Mucosa of rectum (tissue), 2 donors: Measurements from ENCODE around the gene GIT2.

Source experiments
- H3K27ac ChIP-seq, 2 donors: one replicate each; pipeline ENCODE4 v1.7.0; 2013; ENCODE audit warnings: inconsistent platforms in 2 of 2, low read depth in 2 of 2, low read length in 2 of 2
- H3K27me3 ChIP-seq, 2 donors: one replicate each; pipeline ENCODE4 v1.7.0; 2013; ENCODE audit warnings: low read length in 2 of 2; ENCODE audit not compliant: control insufficient read depth in 2 of 2, insufficient read depth in 2 of 2
- H3K36me3 ChIP-seq, 2 donors: one replicate each; pipeline ENCODE4 v1.7.0; 2013; ENCODE audit warnings: low read length in 2 of 2; ENCODE audit not compliant: control insufficient read depth in 2 of 2, insufficient read depth in 2 of 2
- H3K4me1 ChIP-seq, 2 donors: one replicate each; pipeline ENCODE4 v1.7.0; 2013; ENCODE audit warnings: low read length in 2 of 2, mild to moderate bottlenecking in 1 of 2; ENCODE audit not compliant: control insufficient read depth in 2 of 2, insufficient read depth in 2 of 2
- H3K4me3 ChIP-seq, 2 donors: one replicate each; pipeline ENCODE4 v1.7.0; 2013; ENCODE audit warnings: low read length in 2 of 2
- H3K9ac ChIP-seq, 2 donors: one replicate each; pipeline ENCODE4 v1.7.0; 2013; ENCODE audit warnings: low read length in 2 of 2, low read depth in 1 of 2, mild to moderate bottlenecking in 1 of 2
- H3K9me3 ChIP-seq, 2 donors: one replicate each; pipeline ENCODE4 v1.7.0; 2013; ENCODE audit warnings: low read length in 2 of 2; ENCODE audit not compliant: control insufficient read depth in 2 of 2
- donor health status: healthy.
- donor health status: Normal muscosa, but diverticular disease.

Gene GIT2

GRCh38 chr12:110006115-110006514 lies 9.9 kb upstream of the GIT2 start:
- Histone ChIP-seq H3K36me3 (no peaks in the 10 kb centered on the region), H3K9ac (no peak overlapping the region), H3K4me1 (peaks cover 9 to 19% of the 10 kb centered on the region in 2 donors), H3K4me3 (no peak overlapping the region), H3K9me3 (no peaks in the 10 kb centered on the region), H3K27ac (peak overlapping the region in 1 of 2 donors; percentile 44), H3K27me3 (no peaks in the 10 kb centered on the region)

GRCh38 chr12:110005319-110005973 lies 9.3 kb upstream of the GIT2 start:
- H3K9ac ChIP-seq, result no peak overlapping the region
- H3K4me3 ChIP-seq, result peak overlapping the region in 1 of 2 donors; percentile 35
- peak overlapping the region; percentile 13 to 44 for H3K27ac ChIP-seq
- H3K9me3 ChIP-seq, result no peaks in the 10 kb centered on the region
- no peaks in the 10 kb centered on the region for H3K27me3 ChIP-seq
- no peaks in the 10 kb centered on the region for H3K36me3 ChIP-seq
- peaks cover 11 to 17% of the 10 kb centered on the region in 2 donors for H3K4me1 ChIP-seq

GRCh38 chr12:110004598-110004997 lies 8.4 kb upstream of the GIT2 start:
- H3K9ac ChIP-seq, result no peak overlapping the region
- peak overlapping the region in 1 of 2 donors; percentile 13 for H3K27ac ChIP-seq
- no peak overlapping the region for H3K4me3 ChIP-seq
- H3K36me3 ChIP-seq, result no peaks in the 10 kb centered on the region
- no peaks in the 10 kb centered on the region for H3K27me3 ChIP-seq
- no peaks in the 10 kb centered on the region for H3K9me3 ChIP-seq
- peaks cover 11 to 23% of the 10 kb centered on the region in 2 donors for H3K4me1 ChIP-seq

- Histone ChIP-seq H3K4me3 (no peak overlapping the region), H3K27me3 (no peaks in the 10 kb centered on the region), H3K27ac (peak overlapping the region; percentile 13 to 49), H3K9ac (no peak overlapping the region), H3K4me1 (peaks cover 17 to 23% of the 10 kb centered on the region in 2 donors), H3K36me3 (no peaks in the 10 kb centered on the region), H3K9me3 (no peaks in the 10 kb centered on the region)
Observed at GRCh38 chr12:110002676-110003515, 6.7 kb upstream of the GIT2 start.

- Histone ChIP-seq H3K27ac (no peak overlapping the region), H3K27me3 (no peaks in the 10 kb centered on the region), H3K9ac (no peak overlapping the region), H3K4me3 (no peak overlapping the region), H3K36me3 (no peaks in the 10 kb centered on the region), H3K9me3 (no peaks in the 10 kb centered on the region), H3K4me1 (peaks cover 17 to 24% of the 10 kb centered on the region in 2 donors)
Observed at GRCh38 chr12:110001596-110001995, 5.4 kb upstream of the GIT2 start.

- H3K4me1 ChIP-seq, result peaks cover 21 to 26% of the 10 kb centered on the region in 2 donors
- H3K9me3 ChIP-seq, result no peaks in the 10 kb centered on the region
- H3K9ac ChIP-seq, result peak overlapping the region; percentile 86 to 90
Observed at GRCh38 chr12:109999983-110000505, 3.9 kb upstream of the GIT2 start.

GRCh38 chr12:109999649-109999971 lies 3.4 kb upstream of the GIT2 start:
- Histone ChIP-seq H3K9ac (peak overlapping the region; percentile 86 to 90), H3K27me3 (no peaks in the 10 kb centered on the region), H3K9me3 (no peaks in the 10 kb centered on the region), H3K27ac (peak overlapping the region; percentile 80 to 85), H3K4me1 (peaks cover 22 to 29% of the 10 kb centered on the region in 2 donors), H3K4me3 (peak overlapping the region; percentile 75 to 94), H3K36me3 (no peaks in the 10 kb centered on the region)

More at GRCh38 chr12:109999983-110000505, 3.9 kb upstream of the GIT2 start:
- peak overlapping the region; percentile 80 to 85 for H3K27ac ChIP-seq
- H3K27me3 ChIP-seq, result no peaks in the 10 kb centered on the region
- peak overlapping the region; percentile 75 to 94 for H3K4me3 ChIP-seq
- H3K36me3 ChIP-seq, result no peaks in the 10 kb centered on the region

- H3K9ac ChIP-seq, result peak within 1 kb of the TSS; percentile 86 to 90
- H3K27ac ChIP-seq, result peak within 1 kb of the TSS; percentile 80 to 85
- no peaks in the 10 kb centered on the region for H3K36me3 ChIP-seq
- H3K4me1 ChIP-seq, result peaks cover 25 to 31% of the 10 kb centered on the region in 2 donors
- H3K4me3 ChIP-seq, result peak within 1 kb of the TSS; percentile 75 to 94
- no peaks in the 10 kb centered on the region for H3K9me3 ChIP-seq
- no peaks in the 10 kb centered on the region for H3K27me3 ChIP-seq
Observed at GRCh38 chr12:109998904-109999648, 2.9 kb upstream of the GIT2 start, which contains the start of gene ANKRD13A. TSS of gene ANKRD13A (plus strand) at chr12:109999430. CDS start at chr12:109999689, 259 bp downstream.

GRCh38 chr12:109998241-109998903 lies 2.2 kb upstream of the GIT2 start:
- Histone ChIP-seq H3K9me3 (no peaks in the 10 kb centered on the region), H3K9ac (peak overlapping the region; percentile 58 to 86), H3K36me3 (no peaks in the 10 kb centered on the region), H3K4me1 (peaks cover 25 to 30% of the 10 kb centered on the region in 2 donors), H3K4me3 (peak overlapping the region; percentile 75 to 94), H3K27ac (peak overlapping the region in 1 of 2 donors; percentile 85), H3K27me3 (no peaks in the 10 kb centered on the region)
